ENCODE measurements around the gene TBC1D1.

DNA sequence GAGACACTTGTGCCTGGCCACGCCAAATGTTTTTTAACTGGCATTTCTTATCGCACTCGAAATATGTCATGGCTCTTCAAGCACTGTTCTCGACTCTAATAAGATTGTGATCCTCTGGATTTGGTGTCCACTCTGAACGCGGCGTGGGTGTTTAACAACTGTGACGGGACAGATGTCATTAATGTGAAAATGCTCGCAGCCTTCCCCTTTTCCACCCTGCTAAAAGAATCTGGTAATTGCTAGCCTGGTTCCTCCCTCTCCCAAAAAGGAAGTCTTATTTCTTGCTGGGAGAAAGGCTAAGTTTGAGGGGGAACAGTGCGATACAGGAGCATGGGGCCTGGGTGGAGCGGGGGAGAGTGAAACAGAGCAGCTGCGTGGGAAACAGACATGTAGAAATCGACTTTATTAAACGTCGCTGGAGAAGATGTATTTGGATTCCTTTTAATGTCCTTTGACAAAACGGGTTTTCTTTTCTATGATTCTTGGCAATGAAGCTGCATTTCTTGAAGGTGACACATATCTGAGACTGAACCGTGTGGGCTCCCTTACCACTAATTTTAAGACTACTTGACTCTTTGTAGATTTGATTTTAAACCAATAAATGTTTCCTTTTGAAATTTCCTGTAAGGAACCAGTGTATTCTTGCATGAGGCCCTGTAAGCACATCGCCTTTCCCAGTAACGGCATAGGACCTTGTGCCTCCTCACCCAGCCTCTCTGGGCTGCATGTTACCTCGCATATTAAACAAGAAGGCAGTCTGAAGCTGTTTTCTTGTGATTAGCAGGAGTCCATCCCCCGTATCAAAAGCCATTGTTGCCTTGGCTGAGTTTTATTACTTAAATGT lies 17.8 kb downstream of the TBC1D1 start:
- no peak for TF ChIP-seq CTCF (IDR thresholded peaks at IDR 0.05; ENCODE audit: extremely low read depth in 1 of 2, insufficient read depth in 1 of 2, low read depth in 1 of 2, low read length in 2 of 2)
- no peak for TF ChIP-seq POLR2A (IDR thresholded peaks at IDR 0.05; ENCODE audit: low read depth, low read length)

Data from endothelial cell of umbilical vein (primary cell).